GM18867 (cell line): Measurements from ENCODE around the gene ARHGAP24.
"Not testable (repeated sequence)": the region's sequence is repeated elsewhere in the genome, so short reads cannot be mapped to it uniquely, and the experiment has no call there.

ENCODE experiments used
- ATAC-seq: cut with Tn5 transposase; IDR thresholded peaks from one replicate; pipeline ENCODE4 v1.9.1; 2021; ENCODE audit warnings: mild to moderate bottlenecking, moderate library complexity; ENCODE audit not compliant: unreplicated experiment

Gene ARHGAP24

DNA sequence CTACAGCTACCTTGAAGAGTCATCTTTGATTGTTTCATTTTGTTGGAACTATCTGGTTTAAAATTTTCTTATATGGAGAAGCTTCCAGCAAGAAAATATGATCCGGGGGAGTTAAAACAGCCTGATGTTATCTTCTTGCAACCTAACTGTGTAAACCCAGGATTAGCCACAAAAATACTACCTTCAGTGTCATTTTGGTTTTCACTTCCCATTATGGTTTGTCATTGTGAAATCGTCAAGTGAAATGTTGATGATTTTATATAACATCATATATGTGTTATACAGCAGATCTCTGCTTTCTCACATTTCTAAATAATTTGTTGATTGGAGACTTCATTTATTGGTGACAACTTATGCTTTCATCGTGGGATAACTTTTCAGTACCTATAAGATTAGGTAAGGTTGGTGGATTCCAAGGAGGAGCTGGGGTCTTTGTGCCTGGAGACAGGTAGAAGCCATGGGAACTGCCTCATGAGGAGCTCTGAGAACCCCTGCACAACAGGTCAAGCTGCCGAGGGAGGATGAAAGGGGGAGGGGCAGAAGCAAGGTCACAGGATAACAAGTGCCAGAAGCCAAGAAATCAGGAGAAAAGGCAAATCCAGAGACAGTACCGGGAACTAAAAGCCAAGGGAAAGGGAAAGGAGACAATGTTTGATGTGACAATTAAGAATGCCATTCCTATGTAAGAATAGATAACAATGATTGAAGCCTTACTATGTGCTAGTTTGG, 7.2 kb downstream of the ARHGAP24 start:
- no peak for ATAC-seq

DNA sequence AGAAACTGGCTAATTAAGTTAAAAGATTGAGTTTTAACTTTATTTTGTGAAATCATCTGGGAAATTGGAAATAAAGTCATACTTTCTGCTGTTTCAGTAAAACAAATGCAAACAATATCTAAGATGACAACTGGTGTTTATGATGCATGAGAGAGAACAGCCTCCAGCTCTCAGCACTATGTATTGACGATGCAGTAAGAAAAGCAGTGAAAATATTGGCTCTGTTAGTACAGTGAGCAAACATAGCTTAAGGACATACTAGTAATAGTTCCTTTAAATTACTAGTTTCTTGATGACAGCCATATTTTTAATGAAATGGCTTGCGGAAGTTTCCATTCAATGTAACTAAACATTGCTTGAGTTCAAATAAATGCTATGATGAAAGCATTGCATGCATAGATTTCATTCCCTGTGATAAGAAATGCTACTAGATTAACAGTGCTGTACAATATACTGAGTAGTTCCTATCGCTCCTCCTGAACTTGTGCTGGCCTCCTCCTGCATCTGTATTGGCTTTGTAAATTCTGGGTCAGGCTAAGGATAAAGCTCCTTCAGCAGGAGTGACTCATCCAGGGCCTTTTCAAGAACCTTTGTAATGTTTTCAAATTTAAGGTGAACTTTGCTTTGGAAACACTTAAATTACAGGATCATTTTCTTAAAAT, 11.6 kb downstream of the ARHGAP24 start:
- no peak for ATAC-seq

DNA sequence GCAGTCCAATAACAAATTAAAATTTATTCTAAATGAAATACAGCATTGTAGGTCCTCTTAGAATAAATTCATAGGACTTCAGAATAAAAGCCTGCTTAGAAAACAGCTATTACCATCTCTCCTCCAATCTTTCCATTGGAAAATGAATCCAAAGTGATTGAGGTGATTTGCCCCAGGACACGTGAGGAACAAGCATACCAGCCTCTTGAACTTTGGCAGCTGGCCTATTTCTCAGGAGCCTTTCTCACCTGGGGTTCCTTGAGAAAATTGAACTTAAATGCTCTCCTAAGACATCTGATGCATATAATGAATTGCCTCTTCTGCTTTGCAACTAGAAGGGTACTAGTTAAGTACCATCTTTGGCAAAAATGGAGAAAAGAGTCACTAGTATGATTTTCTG, 13.5 kb downstream of the ARHGAP24 start:
- no peak for ATAC-seq

DNA sequence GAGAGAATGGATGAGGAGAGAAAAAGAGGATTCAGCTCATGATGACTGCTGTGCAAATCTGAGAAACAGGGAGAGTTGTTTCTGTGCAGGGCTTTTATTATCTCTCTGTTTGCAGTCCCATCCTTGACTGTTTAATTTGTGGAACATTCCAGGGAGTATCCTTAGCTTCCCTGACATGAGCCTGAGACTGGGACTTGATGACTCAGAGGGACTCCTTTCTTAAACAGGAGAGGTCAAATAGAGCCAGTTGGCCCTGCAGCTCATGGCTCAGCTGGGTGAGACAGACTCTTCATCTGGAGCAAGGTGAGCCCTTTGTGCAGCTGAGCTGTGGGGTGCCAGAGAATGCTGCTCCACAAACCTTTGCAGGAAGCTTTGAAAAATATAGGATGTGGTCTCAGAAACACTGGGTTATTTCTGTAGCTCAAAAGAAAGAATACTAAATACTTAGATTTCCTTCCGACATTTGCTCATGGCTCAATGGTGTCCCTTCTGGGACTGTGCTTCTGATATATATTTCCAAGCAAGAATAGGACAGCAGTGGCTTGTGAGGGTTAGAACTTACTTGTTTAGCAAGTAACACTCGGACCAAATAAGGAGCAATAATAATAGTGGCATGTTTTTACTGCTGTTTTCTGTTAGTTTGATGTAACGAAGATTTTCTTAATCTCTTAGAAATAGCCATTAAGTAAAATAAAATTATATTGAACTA, 14.5 kb downstream of the ARHGAP24 start:
- ATAC-seq: no peak

DNA sequence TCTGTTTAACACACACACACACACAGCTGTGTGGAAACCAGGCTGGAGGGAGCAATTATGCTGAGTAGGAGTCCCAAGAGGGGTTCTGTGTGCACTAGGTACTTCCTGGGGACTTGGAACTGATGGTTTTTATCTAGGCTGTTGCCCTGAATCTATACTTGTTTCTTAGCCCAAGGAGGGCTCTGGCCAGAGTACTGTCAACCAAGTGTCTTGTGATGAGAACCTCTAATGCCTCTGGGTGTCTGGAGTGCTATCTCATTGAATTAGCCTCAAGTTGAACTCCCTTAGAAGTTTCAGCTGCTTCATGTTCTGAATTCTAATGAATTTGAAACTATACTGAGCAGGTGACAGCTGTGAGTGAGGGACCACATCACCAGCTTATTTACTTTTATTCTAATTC, 16.6 kb downstream of the ARHGAP24 start:
- ATAC-seq: no peak

DNA sequence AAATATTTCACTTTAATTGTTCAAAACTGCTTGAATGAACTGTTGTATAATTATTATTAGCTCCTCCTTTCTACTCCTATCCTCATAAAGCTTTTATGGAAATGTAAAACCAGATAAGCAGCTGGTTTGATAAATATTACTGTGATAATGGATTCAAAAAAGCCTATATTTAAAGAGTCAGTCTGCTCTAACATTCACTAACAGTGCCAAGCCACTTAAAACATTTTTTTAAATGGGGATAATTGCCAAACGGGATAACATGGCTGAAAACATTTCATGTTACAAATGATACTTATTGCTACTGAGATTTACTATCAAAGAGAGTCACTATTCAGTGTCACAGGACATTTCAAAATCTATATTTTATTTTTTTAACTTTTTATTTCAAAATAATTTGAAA, 17.4 kb downstream of the ARHGAP24 start:
- ATAC-seq: no peak

DNA sequence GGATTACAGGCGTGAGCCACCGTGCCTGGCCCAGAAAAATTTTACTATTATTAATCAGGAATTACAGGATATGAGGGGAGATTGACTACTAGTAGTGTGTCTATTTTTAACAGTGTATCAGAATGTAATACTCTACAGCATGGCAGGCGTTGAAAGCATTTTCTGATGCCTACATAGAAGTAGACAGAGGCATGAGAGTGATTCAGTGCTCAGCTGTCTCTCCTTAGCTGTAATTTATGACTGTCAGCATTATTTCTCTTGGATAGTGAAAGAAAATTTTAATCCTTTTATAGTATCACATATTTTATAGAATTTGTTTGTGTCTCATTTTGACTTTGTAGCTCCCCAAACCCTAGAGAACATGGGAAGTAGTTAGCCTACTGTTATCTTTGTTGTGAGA, 20.7 kb downstream of the ARHGAP24 start:
- no peak for ATAC-seq

DNA sequence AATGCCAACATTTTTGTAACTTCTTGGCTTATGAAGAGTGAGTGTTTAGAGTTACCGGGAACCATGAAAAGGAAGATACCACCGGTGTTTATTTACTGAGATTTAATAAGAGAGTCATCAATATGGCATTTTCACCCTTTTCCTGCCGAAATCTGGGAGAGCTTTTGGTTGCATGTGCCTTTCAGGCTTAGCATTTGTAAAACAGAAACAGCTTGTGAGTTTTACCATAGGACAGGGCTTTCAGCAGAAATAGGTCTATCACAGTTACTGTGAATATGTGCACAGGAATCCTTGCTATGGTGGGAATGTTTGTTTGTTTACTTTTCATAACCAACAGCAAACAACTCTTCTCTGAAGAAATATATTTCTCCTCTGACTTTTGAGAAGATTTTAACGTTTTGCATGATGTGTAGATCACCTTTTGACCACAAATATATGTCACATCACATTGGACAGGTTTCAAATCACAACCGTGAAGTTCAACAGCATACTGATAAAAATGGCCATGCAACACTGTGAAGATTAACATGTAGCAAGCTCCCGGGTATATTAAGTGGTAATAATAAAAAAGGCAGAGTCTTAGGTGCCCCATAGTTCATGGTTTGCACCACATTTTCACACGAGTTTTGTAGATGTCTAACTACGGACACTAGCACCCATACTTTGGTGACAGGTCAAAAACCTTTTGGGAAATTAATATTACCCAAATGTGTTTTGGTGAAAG, 21.3 kb downstream of the ARHGAP24 start:
- ATAC-seq: no peak

DNA sequence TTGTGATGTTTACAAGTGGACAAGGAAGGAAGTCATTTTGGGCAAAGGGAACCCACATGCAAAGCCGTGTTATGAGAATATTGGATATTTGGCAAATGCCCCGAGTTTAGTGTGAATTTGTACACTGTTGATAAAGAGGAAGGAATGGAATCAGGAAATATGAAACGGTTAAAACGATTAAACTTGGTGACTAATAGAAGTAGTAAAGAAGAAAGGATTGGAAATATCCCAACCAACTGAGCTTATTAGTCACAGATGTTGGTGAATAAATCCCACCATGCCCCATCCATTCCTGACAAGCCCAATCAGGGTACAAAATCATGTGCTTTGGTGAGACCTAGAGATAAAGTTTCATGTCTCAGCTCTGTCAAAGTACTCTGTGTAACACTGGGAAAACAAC, 22.0 kb downstream of the ARHGAP24 start:
- no peak for ATAC-seq

DNA sequence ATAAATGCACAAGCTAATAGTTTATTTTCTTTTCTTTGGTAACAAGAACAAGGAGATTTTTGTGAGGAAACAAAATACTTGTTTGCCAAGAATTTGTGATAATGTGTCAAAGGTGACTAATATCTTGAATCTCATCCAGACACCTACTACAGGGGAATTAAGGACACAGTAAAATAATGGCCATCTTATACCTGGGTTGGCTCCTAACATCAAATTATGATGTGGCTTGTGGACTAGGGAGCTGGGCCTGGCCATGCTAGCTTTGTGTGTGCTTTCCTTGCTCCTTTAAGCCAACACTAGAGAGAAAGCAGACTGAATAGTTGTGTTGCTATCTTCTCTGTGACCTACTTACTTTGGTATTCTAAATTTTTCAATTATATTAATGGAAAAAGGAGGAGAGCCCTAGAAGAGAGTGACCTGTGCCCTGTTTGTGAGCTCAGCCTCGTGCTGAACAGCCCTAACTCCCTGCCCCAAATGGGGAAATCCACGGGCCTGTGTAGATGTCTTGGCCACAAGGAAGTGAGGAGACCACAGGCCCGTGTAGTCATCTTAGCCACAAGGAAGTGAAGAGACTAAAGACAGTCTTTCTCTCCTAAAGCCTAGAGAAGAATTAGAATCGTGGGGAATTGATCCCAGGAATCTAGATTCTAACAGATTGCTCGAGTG, 23.3 kb downstream of the ARHGAP24 start:
- ATAC-seq: peak; percentile 84

DNA sequence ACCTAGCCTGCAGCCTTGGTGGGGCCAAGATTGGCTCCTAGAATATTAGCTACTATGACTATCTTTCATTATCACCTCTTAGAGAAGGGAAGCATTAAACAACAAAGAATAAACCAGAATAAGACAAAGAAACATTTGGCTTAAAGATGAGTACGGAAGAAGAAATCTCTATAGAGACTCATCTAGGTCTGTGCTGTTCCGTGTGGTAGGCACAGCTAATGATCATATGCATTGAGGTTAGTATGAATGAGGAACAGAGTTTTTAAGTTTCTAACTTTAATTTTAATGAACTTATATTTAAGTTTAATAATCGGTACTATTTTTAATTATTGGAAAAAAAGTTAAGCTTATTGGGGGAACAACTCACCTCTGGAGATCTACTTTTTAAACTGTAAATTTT, 24.6 kb downstream of the ARHGAP24 start:
- no peak for ATAC-seq

DNA sequence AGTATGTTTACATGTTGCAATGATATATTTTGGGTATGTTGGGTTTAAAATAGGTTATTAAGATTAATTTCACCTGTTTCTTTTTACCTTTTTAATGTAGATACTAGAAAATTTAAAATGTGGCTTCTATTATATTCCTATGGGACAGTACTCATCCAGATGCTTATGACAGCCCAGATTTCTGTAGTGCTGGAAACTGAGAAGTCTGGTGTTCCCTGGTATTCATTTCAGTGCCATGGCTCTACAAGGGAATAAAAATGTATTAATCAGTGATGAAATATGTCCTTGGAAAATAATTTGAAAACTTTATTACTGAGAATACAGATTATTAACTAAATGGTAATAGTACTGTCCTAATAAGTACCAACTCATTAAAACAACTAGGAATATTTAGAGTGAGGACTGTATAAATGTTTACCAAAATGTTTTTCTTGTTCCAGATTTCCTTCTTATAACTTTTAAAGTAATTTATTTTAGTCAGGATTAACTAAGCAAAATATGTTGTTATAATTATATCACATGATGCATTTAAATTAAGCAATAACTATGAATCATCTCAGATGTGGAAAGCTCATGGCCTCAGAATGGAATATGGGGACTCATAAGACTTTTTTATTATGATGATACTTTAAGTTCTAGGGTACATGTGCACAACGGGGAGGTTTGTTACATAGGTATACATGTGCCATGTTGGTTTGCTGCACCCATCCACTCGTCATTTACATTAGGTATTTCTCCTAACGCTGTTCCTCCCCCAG, 25.3 kb downstream of the ARHGAP24 start:
- no peak for ATAC-seq

DNA sequence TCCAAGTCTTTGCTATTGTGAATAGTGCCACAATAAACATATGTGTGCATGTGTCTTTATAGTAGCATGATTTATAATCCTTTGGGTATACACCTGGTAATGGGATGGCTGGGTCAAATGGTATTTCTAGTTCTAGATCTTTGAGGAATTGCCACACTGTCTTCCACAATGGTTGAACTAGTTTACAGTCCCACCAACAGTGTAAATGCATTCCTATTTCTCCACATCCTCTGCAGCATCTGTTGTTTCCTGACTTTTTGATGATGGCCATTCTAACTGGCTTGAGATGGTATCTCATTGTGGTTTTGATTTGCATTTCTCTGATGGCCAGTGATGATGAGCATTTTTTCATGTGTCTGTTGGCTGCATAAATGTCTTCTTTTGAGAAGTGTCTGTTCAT, 26.2 kb downstream of the ARHGAP24 start:
- not testable (repeated sequence) for ATAC-seq

DNA sequence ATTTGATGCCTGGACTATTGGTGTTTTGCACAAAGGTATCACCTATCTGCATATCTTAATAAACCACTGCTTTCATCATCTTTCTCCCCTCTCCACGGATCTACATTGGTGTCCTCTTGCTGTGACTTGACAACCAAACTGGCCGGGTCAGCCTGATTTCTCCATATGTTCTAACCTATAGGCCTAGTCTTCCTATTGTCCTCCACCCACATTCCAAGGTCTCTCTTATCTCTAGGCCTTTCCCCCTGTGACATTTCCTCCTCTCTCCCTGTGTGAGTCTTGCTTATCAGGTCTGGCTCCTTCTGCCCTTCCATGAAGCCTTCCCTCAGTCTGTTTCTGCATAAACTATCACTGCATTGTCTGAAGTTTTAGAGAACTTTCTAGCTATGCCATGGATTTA, 33.7 kb downstream of the ARHGAP24 start:
- ATAC-seq: no peak

DNA sequence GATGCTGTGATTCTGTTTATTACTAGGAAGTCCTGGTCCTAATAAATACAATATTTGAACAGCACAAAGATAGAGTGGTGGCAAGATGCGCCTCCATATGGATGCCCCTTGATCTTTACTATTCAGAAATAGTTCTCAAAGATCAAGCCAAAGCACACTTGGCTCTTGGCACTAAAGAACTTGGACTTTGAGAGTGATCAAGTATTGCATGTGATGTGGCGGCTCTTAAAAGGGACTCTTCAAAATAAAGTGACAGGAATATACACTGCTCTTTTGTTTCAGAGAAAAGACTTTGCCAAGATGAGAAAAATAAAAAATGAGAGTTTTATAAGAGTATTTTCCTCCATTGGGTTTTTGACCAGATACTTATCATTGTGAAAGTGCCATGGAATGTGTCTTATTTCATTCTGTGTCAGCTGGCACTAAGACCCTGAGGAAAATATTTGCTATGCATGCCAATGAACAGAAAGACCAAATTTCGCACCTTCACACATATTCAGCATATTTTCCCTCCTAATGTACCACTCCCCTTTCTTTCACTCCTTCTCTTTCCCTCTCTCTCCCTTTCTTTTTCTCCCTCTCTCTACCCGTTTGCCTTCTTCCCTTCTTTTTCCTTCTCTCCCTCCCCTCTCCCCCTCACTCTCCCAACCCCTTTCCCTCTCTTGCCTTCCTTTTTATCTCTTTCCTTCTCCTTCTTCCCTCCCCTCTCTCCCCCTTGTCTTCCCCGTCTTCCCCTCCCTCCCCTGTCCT, 35.1 kb downstream of the ARHGAP24 start:
- ATAC-seq: no peak

DNA sequence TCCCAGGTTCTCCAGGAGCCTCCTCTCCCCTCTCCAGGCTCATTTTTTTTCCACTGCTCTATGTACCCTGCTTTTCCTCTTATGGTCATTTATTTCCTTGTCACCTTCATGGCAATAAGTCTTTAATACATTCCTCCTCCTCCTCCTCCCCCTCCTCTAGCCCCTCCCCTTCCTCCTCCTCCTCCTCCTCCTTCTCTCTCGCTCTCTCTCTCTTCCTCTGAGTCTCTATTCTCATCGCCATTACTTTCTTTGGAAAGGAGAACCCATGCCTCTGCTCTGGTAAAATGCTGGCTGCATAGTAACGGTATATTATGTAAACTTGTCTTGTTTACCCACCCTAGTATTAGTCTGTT, 35.7 kb downstream of the ARHGAP24 start:
- no peak for ATAC-seq

DNA sequence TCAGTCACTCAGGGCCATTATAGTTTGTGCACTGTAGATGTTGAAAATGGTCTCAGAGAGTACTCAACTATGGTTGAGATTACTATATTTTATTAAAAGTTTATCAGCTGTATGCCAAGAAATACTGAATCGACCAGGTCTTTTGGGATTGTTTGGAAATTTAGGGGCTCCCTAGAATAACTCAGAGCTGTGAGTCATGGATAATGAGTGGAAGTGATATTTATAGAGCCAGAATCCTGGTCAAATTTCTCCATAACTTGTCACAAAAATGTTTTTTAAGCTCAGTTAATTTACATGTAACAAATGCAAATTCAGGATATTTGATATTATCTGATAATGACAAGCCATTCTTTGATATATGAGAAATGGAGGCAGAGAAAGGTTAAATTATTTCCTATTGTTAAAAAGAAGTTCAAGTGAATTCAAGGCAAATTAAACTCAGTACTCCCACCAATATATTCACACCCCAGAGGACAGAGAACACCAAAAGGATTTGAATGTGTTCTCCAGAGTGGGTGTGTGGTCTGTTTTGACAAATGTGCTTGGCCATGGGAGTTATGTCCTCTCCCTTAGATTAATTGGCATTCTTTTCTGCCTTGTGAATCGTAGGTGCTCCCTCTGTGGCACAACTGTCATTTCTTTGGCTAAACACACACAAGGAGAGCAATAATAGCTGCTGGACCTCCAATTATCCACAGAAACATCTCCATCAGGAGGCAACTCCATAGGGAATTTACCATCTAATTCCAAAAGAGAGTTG, 37.7 kb downstream of the ARHGAP24 start:
- ATAC-seq: no peak

DNA sequence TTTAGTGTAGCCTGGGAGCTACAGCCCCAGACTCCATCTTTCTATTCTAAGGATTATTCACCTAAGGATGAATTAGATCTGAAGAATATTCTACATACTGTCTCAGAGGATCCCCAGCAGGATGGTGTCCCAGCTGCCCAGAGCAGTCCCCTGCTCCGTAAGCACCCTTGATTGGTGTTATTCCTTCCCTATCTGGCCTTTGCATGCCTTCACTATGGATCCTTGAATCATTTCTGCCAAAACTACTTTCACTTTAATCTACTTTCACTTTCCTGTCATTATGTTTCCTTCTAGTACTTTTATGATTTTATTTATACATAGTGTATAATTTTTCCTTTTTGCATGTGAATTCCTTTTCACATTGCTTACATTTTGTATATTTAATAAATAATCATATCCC, 39.2 kb downstream of the ARHGAP24 start:
- no peak for ATAC-seq

DNA sequence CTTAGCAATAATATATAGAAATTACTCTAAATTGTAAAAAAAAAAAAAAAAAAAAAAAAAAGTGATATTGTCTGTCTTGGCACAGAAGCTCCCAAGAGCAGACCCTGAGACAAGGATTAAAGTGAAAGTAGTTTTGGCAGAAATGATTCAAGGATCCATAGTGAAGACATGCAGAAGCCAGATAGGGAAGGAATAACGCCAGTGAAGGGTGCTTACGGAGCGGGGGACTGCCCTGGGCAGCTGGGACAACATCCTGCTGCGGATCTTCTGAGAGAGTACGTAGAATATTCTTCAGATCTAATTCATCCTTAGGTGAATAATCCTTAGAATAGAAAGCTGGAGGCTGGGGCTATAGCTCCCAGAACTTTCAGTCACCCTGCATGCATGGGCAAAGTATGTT, 39.8 kb downstream of the ARHGAP24 start:
- no peak for ATAC-seq
